Measurements from ENCODE around the gene SMG6. TPM values are rescaled to one million over a fixed set of nuclear protein-coding genes. Genes with fewer than 3 reads are reported as not detected.

Gene SMG6
- total RNA-seq, 1 experiment from 2014 or later: 28.6 TPM

- no peak for DNase-seq
- no peak overlapping the region for H2BK12ac ChIP-seq (ENCODE audit: insufficient read length, low read depth, low read length)
- no peaks in the 10 kb centered on the region for H3K79me1 ChIP-seq (ENCODE audit: insufficient read depth, low read depth, low read length, poor library complexity, severe bottlenecking)
- peaks cover 0 to 2% (median 0%) of the 10 kb centered on the region in 3 experiments; a peak in 1 of 7 replicates for H3K36me3 Mint-ChIP-seq (ENCODE audit: insufficient read depth in 1 of 3, low read depth in 3 of 3)
- H3K79me2 ChIP-seq (ENCODE audit: insufficient read depth, low read length): no peaks in the 10 kb centered on the region
- no peak overlapping the region for H3K56ac ChIP-seq (ENCODE audit: insufficient read length, low read depth, low read length)
- H3K9ac ChIP-seq (ENCODE audit: extremely low read depth, insufficient read length, low read length): no peak overlapping the region
- no peak overlapping the region for H3K4me2 ChIP-seq (ENCODE audit: insufficient read depth, insufficient read length, low read length)
- no peaks in the 10 kb centered on the region for H4K20me1 ChIP-seq (ENCODE audit: control insufficient read depth, insufficient read depth, insufficient read length)
- H4K8ac ChIP-seq (replicated peaks; ENCODE audit: insufficient read length, low read depth, low read length): no peak overlapping the region
- H3K27me3 ChIP-seq (ENCODE audit: insufficient read depth, low read length): no peaks in the 10 kb centered on the region
- H2BK15ac ChIP-seq (ENCODE audit: low read depth, low read length): no peak overlapping the region
- no peak overlapping the region for H2BK120ac ChIP-seq (ENCODE audit: low read depth, low read length, poor library complexity, severe bottlenecking)
- no peaks in the 10 kb centered on the region; a peak in 1 of 5 replicates for H3K9me3 Mint-ChIP-seq
- no peak overlapping the region for H3K23ac ChIP-seq (ENCODE audit: insufficient read length, low read depth, low read length)
- peaks cover 33 to 40% of the 10 kb centered on the region in 2 experiments for H3K4me1 Mint-ChIP-seq
- no peak overlapping the region for H3K18ac ChIP-seq (ENCODE audit: insufficient read length, low read depth, low read length)
- H3K27ac ChIP-seq (ENCODE audit: insufficient read length, low read depth, low read length): no peak overlapping the region
- H3K27me3 Mint-ChIP-seq (ENCODE audit: low read depth): no peaks in the 10 kb centered on the region
- H2BK5ac ChIP-seq (ENCODE audit: insufficient read length, low read length): no peak overlapping the region
- WGBS (ENCODE audit: extremely low coverage, insufficient read length, low lambda C conversion rate): no CpG with 5 or more reads among the region's 5 CpGs
- H2BK20ac ChIP-seq (ENCODE audit: low read depth, low read length, poor library complexity, severe bottlenecking): no peak overlapping the region
- H3T11ph ChIP-seq (ENCODE audit: low read length): no peak overlapping the region
- H4K5ac ChIP-seq (ENCODE audit: insufficient read length, low read depth, low read length): no peak overlapping the region
- H3K4me3 Mint-ChIP-seq: no peak overlapping the region
- no peaks in the 10 kb centered on the region for H3K23me2 ChIP-seq (ENCODE audit: insufficient read length, low read depth, low read length, poor library complexity, severe bottlenecking)
- H3K4me1 ChIP-seq (ENCODE audit: insufficient read depth, low read length): peaks cover 6% of the 10 kb centered on the region; the same call in 1 of the 2 replicates
- H3K27ac Mint-ChIP-seq: peak overlapping the region in 2 of 3 experiments; percentile 50 to 83; a peak in 3 of 7 replicates
- TF ChIP-seq, protein P1, sequence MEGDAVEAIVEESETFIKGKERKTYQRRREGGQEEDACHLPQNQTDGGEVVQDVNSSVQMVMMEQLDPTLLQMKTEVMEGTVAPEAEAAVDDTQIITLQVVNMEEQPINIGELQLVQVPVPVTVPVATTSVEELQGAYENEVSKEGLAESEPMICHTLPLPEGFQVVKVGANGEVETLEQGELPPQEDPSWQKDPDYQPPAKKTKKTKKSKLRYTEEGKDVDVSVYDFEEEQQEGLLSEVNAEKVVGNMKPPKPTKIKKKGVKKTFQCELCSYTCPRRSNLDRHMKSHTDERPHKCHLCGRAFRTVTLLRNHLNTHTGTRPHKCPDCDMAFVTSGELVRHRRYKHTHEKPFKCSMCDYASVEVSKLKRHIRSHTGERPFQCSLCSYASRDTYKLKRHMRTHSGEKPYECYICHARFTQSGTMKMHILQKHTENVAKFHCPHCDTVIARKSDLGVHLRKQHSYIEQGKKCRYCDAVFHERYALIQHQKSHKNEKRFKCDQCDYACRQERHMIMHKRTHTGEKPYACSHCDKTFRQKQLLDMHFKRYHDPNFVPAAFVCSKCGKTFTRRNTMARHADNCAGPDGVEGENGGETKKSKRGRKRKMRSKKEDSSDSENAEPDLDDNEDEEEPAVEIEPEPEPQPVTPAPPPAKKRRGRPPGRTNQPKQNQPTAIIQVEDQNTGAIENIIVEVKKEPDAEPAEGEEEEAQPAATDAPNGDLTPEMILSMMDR (conservative IDR thresholded peaks at IDR 0.05): no peak
- no peak overlapping the region for H3K4ac ChIP-seq (ENCODE audit: low read depth, low read length)
- H2AK5ac ChIP-seq (ENCODE audit: insufficient read length, low read length): no peak overlapping the region
- no peaks in the 10 kb centered on the region for H3K9me3 ChIP-seq (ENCODE audit: control insufficient read depth, low read depth, low read length)
- no peak overlapping the region for H3K14ac ChIP-seq (ENCODE audit: insufficient read depth, low read length)
- no peak overlapping the region for H2AFZ ChIP-seq (ENCODE audit: low read length)
- H4K91ac ChIP-seq (ENCODE audit: insufficient read length, low read depth, low read length): no peak overlapping the region
Observed at GRCh38 chr17:2093349-2093748, 210.2 kb downstream of the SMG6 start.
